HL-60 (cell line): Measurements from ENCODE around the gene DDX21.

Source experiments
- GABPA ChIP-seq: IDR thresholded peaks from 2 replicates; pipeline ENCODE4 v1.6.1; 2012; ENCODE audit warnings: low read depth
- POLR2AphosphoS5 ChIP-seq: IDR thresholded peaks from 2 replicates; pipeline ENCODE4 v1.6.1; 2012; ENCODE audit warnings: low read depth
- REST ChIP-seq: IDR thresholded peaks from 2 replicates; pipeline ENCODE4 v1.6.1; 2012; ENCODE audit warnings: low read depth; ENCODE audit not compliant: insufficient replicate concordance
- SPI1 ChIP-seq: IDR thresholded peaks from 2 replicates; pipeline ENCODE4 v1.6.1; 2012; ENCODE audit warnings: low read depth, mild to moderate bottlenecking, borderline replicate concordance
- TF ChIP-seq, protein P1 (sequence below): IDR thresholded peaks from one replicate; pipeline ENCODE4 v1.5.1; 2011; ENCODE audit warnings: low read length, control low read depth, inconsistent platforms; ENCODE audit not compliant: insufficient read depth

DNA sequence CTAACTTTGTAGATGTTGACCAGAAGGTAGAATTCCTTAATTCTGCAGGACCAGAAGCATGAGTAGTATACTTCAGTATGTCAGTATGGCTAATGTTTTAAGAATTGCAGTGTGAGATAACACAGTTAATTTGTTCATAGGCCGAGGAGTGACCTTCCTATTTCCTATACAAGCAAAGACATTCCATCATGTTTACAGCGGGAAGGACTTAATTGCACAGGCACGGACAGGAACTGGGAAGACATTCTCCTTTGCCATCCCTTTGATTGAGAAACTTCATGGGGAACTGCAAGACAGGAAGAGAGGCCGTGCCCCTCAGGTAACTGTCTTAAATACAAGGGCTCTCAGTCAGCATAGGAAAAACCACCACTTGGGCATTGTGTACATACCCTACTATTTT lies 7.2 kb downstream of the DDX21 start:
- TF ChIP-seq, protein P1, sequence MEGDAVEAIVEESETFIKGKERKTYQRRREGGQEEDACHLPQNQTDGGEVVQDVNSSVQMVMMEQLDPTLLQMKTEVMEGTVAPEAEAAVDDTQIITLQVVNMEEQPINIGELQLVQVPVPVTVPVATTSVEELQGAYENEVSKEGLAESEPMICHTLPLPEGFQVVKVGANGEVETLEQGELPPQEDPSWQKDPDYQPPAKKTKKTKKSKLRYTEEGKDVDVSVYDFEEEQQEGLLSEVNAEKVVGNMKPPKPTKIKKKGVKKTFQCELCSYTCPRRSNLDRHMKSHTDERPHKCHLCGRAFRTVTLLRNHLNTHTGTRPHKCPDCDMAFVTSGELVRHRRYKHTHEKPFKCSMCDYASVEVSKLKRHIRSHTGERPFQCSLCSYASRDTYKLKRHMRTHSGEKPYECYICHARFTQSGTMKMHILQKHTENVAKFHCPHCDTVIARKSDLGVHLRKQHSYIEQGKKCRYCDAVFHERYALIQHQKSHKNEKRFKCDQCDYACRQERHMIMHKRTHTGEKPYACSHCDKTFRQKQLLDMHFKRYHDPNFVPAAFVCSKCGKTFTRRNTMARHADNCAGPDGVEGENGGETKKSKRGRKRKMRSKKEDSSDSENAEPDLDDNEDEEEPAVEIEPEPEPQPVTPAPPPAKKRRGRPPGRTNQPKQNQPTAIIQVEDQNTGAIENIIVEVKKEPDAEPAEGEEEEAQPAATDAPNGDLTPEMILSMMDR: no peak
- no peak for TF ChIP-seq REST
- TF ChIP-seq POLR2AphosphoS5: no peak
- no peak for TF ChIP-seq GABPA
- no peak for TF ChIP-seq SPI1
